Upper lobe of left lung (tissue), 4 donors: ENCODE results near the gene CYB561D1.

ENCODE experiments used
- EP300 ChIP-seq, 4 donors: sonication (generic); formaldehyde crosslinking; IDR thresholded peaks; one replicate each; pipeline ENCODE4 v1.5.1; 2017; ENCODE audit warnings: antibody characterized with exemption in 4 of 4, control low read depth in 2 of 4
- POLR2A ChIP-seq, 4 donors: fragments of 450-650 bp; IDR thresholded peaks; one replicate each; pipeline ENCODE4 v1.5.1; 2016 to 2017; ENCODE audit warnings: antibody characterized with exemption in 4 of 4, mild to moderate bottlenecking in 2 of 4
- TF ChIP-seq, protein P1 (sequence below), 6 experiments: fragments of 450-650 bp in 4 of 6; fragments of 200-600 bp in 2 of 6; sonication (generic) in 2 of 6; IDR thresholded peaks; one replicate each; pipeline ENCODE4 v1.5.1; 2016 to 2019; ENCODE audit warnings: antibody characterized with exemption in 6 of 6

GRCh38 chr1:109484519-109484975 lies 9.3 kb upstream of the CYB561D1 start:
- no peak for TF ChIP-seq EP300 (IDR thresholded peaks at IDR 0.05)
- no peak for TF ChIP-seq POLR2A (IDR thresholded peaks at IDR 0.05)
- TF ChIP-seq, protein P1, sequence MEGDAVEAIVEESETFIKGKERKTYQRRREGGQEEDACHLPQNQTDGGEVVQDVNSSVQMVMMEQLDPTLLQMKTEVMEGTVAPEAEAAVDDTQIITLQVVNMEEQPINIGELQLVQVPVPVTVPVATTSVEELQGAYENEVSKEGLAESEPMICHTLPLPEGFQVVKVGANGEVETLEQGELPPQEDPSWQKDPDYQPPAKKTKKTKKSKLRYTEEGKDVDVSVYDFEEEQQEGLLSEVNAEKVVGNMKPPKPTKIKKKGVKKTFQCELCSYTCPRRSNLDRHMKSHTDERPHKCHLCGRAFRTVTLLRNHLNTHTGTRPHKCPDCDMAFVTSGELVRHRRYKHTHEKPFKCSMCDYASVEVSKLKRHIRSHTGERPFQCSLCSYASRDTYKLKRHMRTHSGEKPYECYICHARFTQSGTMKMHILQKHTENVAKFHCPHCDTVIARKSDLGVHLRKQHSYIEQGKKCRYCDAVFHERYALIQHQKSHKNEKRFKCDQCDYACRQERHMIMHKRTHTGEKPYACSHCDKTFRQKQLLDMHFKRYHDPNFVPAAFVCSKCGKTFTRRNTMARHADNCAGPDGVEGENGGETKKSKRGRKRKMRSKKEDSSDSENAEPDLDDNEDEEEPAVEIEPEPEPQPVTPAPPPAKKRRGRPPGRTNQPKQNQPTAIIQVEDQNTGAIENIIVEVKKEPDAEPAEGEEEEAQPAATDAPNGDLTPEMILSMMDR (IDR thresholded peaks at IDR 0.05) = no peak
